ENCODE data around the gene ZNF175.

The ZNF175 gene

DNA sequence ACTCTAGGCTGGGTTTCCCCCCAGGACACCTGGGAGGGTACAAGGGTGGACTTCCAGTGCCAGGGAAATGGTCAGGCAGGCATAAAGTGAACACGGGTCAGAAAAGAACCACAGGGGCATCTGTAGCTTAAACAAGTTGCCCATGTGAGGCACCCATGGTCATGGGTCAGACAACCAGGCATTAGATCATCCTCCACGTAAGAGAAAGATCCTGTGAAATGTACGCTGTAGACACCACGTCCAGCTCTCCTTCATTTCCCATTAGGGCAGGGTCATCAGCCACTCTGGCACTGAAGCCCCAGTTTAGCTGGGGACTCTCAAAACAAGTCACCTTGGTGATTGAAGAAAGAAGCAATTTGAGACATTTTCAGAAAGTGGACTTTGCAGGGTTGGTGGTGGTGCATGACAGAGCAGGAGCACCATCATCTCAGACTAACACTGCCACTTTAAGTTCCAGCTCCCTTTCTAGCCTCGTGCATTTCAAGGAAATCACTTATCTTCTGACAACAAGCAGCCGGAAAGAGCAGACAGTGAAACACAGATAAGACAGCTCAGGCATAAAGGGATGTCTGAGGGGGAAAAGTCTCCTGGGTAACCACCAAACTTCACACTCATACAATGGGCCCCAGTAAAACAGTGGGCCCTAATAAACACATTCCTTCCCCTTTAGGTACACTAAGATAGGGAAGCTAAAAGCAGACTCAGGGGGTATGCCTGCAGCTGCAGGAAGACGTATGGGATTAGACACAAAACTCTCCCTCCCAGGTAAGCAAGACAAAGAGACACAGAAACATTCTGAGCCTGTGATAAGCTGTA, 23.5 kb upstream of the ZNF175 start:
- Histone ChIP-seq H3K9me2 (replicated peaks; ENCODE audit: low read depth, low read length) (no peaks in the 10 kb centered on the region), H3K9ac (ENCODE audit: low read depth, low read length, poor library complexity, severe bottlenecking) (peak overlapping the region; percentile 64), H3K9me3 (ENCODE audit: insufficient read depth, low read depth, low read length) (no peaks in the 10 kb centered on the region), H3F3A (ENCODE audit: low read depth) (peaks cover 17% of the 10 kb centered on the region), H3K4me2 (ENCODE audit: low read depth, low read length, poor library complexity, severe bottlenecking) (peak overlapping the region; percentile 94), H4K20me1 (ENCODE audit: insufficient read depth, low read length, poor library complexity, severe bottlenecking) (no peaks in the 10 kb centered on the region), H3K79me2 (ENCODE audit: insufficient read depth, low read length) (no peaks in the 10 kb centered on the region), H3K27me3 (ENCODE audit: insufficient read depth, low read length, poor library complexity, severe bottlenecking) (no peaks in the 10 kb centered on the region), H3K36me3 (ENCODE audit: insufficient read depth, low read length) (no peaks in the 10 kb centered on the region), H3K4me1 (ENCODE audit: insufficient read depth, low read length, poor library complexity, severe bottlenecking) (peaks cover 70% of the 10 kb centered on the region), H2AFZ (ENCODE audit: low read length) (no peak overlapping the region), H3K4me3 (ENCODE audit: low read length, poor library complexity, severe bottlenecking) (peak overlapping the region; percentile 69)
- TF ChIP-seq EZH2phosphoT487 (IDR thresholded peaks at IDR 0.05; ENCODE audit: borderline replicate concordance) (no peak), CTCF (conservative IDR thresholded peaks at IDR 0.05; ENCODE audit: low read length) (no peak)

DNA sequence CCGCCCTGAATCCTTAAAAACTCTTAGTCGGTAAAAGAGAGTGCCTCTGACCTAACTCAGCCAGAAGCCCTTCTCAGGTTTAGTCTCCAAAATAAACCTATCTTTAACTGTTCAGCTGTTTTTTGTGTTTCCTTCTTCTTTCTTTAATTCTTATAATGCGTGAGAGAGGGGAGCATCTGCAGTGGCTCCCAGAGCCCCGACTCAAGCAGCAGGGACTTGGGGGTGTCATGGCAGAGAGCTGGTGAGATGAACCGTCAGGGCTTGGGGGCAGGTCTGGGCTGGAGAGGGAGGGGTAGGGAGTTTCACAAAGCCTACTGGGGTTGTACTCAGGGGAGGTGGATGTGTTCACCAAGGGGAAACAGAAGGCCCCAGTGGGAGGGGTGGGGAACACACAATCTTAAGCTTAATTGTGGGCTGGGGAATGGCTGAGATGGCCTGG, 22.9 kb upstream of the ZNF175 start:
- H3K79me2 ChIP-seq (ENCODE audit: insufficient read depth, low read length) = no peaks in the 10 kb centered on the region
- H3K9me2 ChIP-seq (replicated peaks; ENCODE audit: low read depth, low read length) = no peaks in the 10 kb centered on the region
- H3K27me3 ChIP-seq (ENCODE audit: insufficient read depth, low read length, poor library complexity, severe bottlenecking) = no peaks in the 10 kb centered on the region
- H4K20me1 ChIP-seq (ENCODE audit: insufficient read depth, low read length, poor library complexity, severe bottlenecking) = no peaks in the 10 kb centered on the region
- no peak for TF ChIP-seq CTCF (conservative IDR thresholded peaks at IDR 0.05; ENCODE audit: low read length)
- no peak for TF ChIP-seq EZH2phosphoT487 (IDR thresholded peaks at IDR 0.05; ENCODE audit: borderline replicate concordance)
- H3F3A ChIP-seq (ENCODE audit: low read depth) = peaks cover 17% of the 10 kb centered on the region
- no peaks in the 10 kb centered on the region for H3K9me3 ChIP-seq (ENCODE audit: insufficient read depth, low read depth, low read length)
- H3K9ac ChIP-seq (ENCODE audit: low read depth, low read length, poor library complexity, severe bottlenecking) = peak overlapping the region; percentile 47
- peaks cover 71% of the 10 kb centered on the region for H3K4me1 ChIP-seq (ENCODE audit: insufficient read depth, low read length, poor library complexity, severe bottlenecking)
- H3K4me3 ChIP-seq (ENCODE audit: low read length, poor library complexity, severe bottlenecking) = peak overlapping the region; percentile 69
- H3K36me3 ChIP-seq (ENCODE audit: insufficient read depth, low read length) = no peaks in the 10 kb centered on the region
- H3K4me2 ChIP-seq (ENCODE audit: low read depth, low read length, poor library complexity, severe bottlenecking) = peak overlapping the region; percentile 94
- H2AFZ ChIP-seq (ENCODE audit: low read length) = no peak overlapping the region

- peak overlapping the region; percentile 94 for H3K4me2 ChIP-seq (ENCODE audit: low read depth, low read length, poor library complexity, severe bottlenecking)
These were observed 22.2 kb upstream of the ZNF175 start for GRCh38 chr19:51548891-51549305.

More at GRCh38 chr19:51548891-51549305, 22.2 kb upstream of the ZNF175 start:
- H3K4me1 ChIP-seq (ENCODE audit: insufficient read depth, low read length, poor library complexity, severe bottlenecking) = peaks cover 71% of the 10 kb centered on the region
- no peak overlapping the region for H3K9ac ChIP-seq (ENCODE audit: low read depth, low read length, poor library complexity, severe bottlenecking)
- H3K4me3 ChIP-seq (ENCODE audit: low read length, poor library complexity, severe bottlenecking) = peak overlapping the region; percentile 69
- peaks cover 17% of the 10 kb centered on the region for H3F3A ChIP-seq (ENCODE audit: low read depth)
- no peak overlapping the region for H2AFZ ChIP-seq (ENCODE audit: low read length)
- H3K27me3 ChIP-seq (ENCODE audit: insufficient read depth, low read length, poor library complexity, severe bottlenecking) = no peaks in the 10 kb centered on the region
- no peaks in the 10 kb centered on the region for H3K9me2 ChIP-seq (replicated peaks; ENCODE audit: low read depth, low read length)
- TF ChIP-seq EZH2phosphoT487 (IDR thresholded peaks at IDR 0.05; ENCODE audit: borderline replicate concordance) = no peak
- no peak for TF ChIP-seq CTCF (conservative IDR thresholded peaks at IDR 0.05; ENCODE audit: low read length)
- H3K36me3 ChIP-seq (ENCODE audit: insufficient read depth, low read length) = no peaks in the 10 kb centered on the region
- no peaks in the 10 kb centered on the region for H3K9me3 ChIP-seq (ENCODE audit: insufficient read depth, low read depth, low read length)
- no peaks in the 10 kb centered on the region for H3K79me2 ChIP-seq (ENCODE audit: insufficient read depth, low read length)
- H4K20me1 ChIP-seq (ENCODE audit: insufficient read depth, low read length, poor library complexity, severe bottlenecking) = no peaks in the 10 kb centered on the region

Data from Loucy (cell line).